HG02970 (cell line): ENCODE measurements around the gene PREX1.
"Not testable (repeated sequence)": the region's sequence is repeated elsewhere in the genome, so short reads cannot be mapped to it uniquely, and the experiment has no call there.

Source experiments
- ATAC-seq: cut with Tn5 transposase; IDR thresholded peaks from one replicate; pipeline ENCODE4 v1.9.1; 2021; ENCODE audit warnings: mild to moderate bottlenecking, moderate library complexity, moderate number of reproducible peaks; ENCODE audit not compliant: unreplicated experiment, low FRiP score

The PREX1 gene

DNA sequence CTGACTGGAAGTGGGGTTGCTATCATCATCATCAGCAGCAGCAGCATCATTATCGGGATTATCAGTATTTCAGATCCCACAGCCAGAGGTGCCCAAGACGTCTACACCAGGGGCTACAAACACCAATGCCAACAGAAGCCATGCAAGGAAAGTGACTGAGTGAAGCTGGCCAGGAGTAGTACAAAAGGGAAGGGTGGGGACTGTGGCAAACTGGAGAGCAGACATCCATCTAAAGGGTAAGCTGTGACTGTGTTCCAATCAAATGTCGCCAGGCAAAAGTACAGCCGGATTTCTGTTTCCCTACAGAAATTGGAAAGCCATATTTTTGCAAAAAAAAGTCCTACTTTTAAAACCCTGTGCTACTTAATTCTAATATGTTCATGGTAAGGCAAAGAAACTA, 50.0 kb downstream of the PREX1 start:
- no peak for ATAC-seq

DNA sequence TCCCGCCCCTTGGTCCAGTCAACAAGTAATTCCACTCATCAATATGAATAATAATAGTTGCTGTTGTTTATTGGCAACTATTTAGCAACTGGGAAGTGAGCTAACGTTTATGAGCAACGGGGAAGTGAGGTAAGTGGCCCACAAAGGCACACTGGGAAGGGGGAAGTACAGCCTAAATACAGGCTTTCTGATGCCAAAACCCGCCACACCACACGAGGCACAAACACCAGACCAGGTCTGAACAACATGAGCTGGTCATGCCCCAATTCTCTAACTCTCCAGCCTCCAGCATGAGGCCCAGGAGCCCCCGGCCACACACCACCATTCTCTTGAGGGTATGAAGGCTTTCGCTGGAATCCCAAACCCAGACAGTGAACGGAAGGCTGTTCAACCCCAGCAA, 50.8 kb downstream of the PREX1 start:
- no peak for ATAC-seq

- ATAC-seq, result no peak
Measured at GRCh38 chr20:48776306-48776705, 51.5 kb downstream of the PREX1 start.

- ATAC-seq, result not testable (repeated sequence)
Measured at GRCh38 chr20:48775545-48775944, 52.3 kb downstream of the PREX1 start.

GRCh38 chr20:48774696-48775095, 53.1 kb downstream of the PREX1 start:
- ATAC-seq, result no peak

GRCh38 chr20:48773837-48774418, 53.9 kb downstream of the PREX1 start:
- no peak for ATAC-seq

DNA sequence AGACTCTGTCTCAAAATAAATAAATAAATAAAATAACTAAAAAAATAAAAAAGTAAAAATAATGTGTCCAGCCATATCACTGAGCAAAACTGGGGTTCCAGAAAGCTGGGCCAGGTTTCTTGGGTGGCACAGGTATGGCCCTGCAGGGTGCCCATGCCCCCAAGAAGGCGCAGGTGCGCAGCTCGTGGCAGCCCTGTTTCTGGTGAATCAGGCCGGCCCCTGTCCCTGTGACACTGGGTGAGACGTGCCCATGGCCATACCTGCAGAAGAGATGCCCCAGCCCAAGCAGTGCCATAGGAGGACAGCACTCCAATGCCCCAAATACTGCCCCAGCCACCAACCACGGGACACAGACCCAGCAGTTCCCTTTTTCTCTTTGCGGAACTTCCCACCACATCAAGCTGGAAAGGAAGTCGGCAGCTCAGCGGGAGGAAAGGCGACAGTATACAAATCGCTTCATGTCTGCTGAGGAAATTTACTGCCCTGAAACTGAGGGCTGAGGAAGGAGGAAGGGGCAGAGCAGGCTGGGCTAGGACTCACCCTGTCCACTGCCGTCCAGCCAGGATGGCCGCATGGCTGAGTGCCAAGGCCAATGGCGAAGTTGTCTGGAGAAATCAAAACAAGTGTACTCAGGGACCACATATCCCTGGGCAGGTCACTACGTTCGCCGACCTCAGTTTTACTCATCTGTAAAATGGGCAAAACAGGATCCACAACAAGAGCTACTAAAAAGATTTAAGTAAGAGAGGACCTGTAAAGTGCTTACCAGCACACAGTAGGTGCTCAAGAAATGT, 55.4 kb downstream of the PREX1 start:
- ATAC-seq, result no peak

DNA sequence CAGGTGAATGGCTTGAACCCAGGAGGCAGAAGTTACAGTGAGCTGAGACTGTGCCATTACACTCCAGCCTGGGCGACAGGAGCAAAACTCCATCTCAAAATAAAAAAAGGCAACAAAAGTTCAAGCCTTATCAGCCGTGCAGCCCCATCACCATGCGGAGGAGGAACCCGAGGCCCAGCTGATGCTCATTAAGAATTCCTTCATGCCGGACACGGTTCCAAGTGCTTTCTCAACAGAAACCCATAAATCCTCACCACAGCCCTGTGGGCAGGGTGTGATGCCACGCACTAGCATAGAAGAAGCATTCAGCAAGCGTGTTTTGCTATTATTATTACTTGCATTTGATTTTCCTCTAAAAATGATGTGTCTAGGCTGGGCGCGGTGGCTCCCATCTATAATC, 56.3 kb downstream of the PREX1 start:
- ATAC-seq, result no peak

- ATAC-seq, result no peak
Measured at GRCh38 chr20:48770700-48771442, 56.9 kb downstream of the PREX1 start.

GRCh38 chr20:48769069-48769983, 58.5 kb downstream of the PREX1 start:
- no peak for ATAC-seq

GRCh38 chr20:48766961-48767960, 60.5 kb downstream of the PREX1 start:
- ATAC-seq, result no peak

- ATAC-seq, result no peak
Measured at GRCh38 chr20:48766205-48766604, 61.6 kb downstream of the PREX1 start.

GRCh38 chr20:48765359-48765758, 62.4 kb downstream of the PREX1 start:
- ATAC-seq, result no peak

- ATAC-seq, result no peak
Measured at GRCh38 chr20:48763216-48763914, 64.4 kb downstream of the PREX1 start.

- no peak for ATAC-seq
Measured at GRCh38 chr20:48761874-48762273, 65.9 kb downstream of the PREX1 start.

DNA sequence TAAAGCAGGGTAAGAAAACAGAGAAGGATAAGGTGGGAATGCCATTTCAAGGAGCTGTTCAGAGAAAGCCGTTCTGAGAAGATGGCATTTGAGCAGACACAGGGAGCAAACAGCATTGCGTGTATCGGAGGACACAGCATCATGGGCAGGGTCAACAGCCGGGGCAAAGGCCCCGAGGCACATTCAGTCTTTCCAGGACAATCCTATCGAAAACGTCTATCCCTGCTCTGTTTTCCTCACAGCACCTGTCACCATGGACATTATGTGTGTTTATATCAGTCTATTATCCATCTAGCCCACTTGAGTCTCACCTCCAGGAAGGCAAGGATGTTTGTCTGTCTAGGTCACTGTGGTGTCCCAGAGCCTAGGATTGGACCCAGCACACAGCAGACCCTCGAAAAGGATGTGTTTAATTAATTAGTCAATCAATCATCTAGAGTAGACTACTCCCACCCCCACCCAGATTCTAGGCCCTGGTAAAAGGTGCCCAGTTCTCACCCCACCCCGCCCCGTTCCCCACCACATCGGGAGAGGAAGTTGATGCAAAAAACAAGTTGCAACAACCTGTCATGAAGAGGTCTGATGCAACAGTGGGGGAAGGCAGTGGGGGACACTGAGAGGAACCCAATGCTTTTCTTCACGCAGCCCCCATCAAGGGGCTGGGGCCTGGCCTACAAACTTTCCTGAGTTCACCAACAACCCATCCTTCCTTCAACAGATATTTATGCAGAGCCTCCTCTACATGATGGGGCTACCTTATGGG, 66.6 kb downstream of the PREX1 start:
- no peak for ATAC-seq

GRCh38 chr20:48760403-48760983, 67.3 kb downstream of the PREX1 start:
- ATAC-seq, result no peak
